A549 (cell line): ENCODE measurements around the gene FNIP2.

Experiments
- CHD2 ChIP-seq: fragments of 150-350 bp; IDR thresholded peaks from 2 replicates; pipeline ENCODE4 v1.6.1; 2014; ENCODE audit warnings: low read length; ENCODE audit not compliant: partially characterized antibody
- CTCF ChIP-seq: fragments of >200 bp; sonication (Bioruptor Twin); formaldehyde crosslinking; IDR thresholded peaks from 3 replicates; pipeline ENCODE4 v1.5.1; 2016
- ESRRA ChIP-seq: fragments of 150-350 bp; IDR thresholded peaks from 2 replicates; pipeline ENCODE4 v1.6.1; 2014; ENCODE audit warnings: mild to moderate bottlenecking, low read length, borderline replicate concordance
- FOSL2 ChIP-seq, 2 experiments: fragments of 450-650 bp in 1 of 2; fragments of >200 bp in 1 of 2; sonication (Bioruptor Twin) in 1 of 2; formaldehyde crosslinking; IDR thresholded peaks; 2 replicates each; pipeline versions ENCODE4 v1.5.0 to v1.6.1; 2016 to 2020; ENCODE audit warnings: mild to moderate bottlenecking in 1 of 2, moderate library complexity in 1 of 2
- HDAC2 ChIP-seq: fragments of 200-600 bp; sonication (generic); IDR thresholded peaks from 2 replicates; pipeline ENCODE4 v1.6.1; 2016
- POLR2A ChIP-seq: IDR thresholded peaks from 2 replicates; pipeline ENCODE4 v1.6.1; 2012; ENCODE audit warnings: mild to moderate bottlenecking, low read length
- RFX5 ChIP-seq: fragments of 450-650 bp; IDR thresholded peaks from 2 replicates; pipeline ENCODE4 v1.7.1; 2014; ENCODE audit warnings: antibody characterized with exemption, mild to moderate bottlenecking, moderate library complexity
- RNF2 ChIP-seq: fragments of 200-600 bp; sonication (generic); IDR thresholded peaks from 2 replicates; pipeline ENCODE4 v1.6.1; 2016; ENCODE audit warnings: low read depth, mild to moderate bottlenecking, antibody characterized with exemption, moderate library complexity, borderline replicate concordance
- SREBF2 ChIP-seq: fragments of 450-650 bp; IDR thresholded peaks from 2 replicates; pipeline ENCODE4 v1.6.1; 2014; ENCODE audit warnings: mild to moderate bottlenecking, moderate library complexity

- TF ChIP-seq CTCF = no peak
- no peak for TF ChIP-seq CHD2
- TF ChIP-seq RFX5 = no peak
- TF ChIP-seq SREBF2 = no peak
- TF ChIP-seq FOSL2 (IDR thresholded peaks at IDR 0.05) = no peak
- no peak for TF ChIP-seq FOSL2 (CRISPR knock-in tag; IDR thresholded peaks at IDR 0.05)
- TF ChIP-seq RNF2 = no peak
- no peak for TF ChIP-seq ESRRA
- TF ChIP-seq HDAC2 = no peak
- no peak for TF ChIP-seq POLR2A
Observed at GRCh38 chr4:158884280-158884679, 115.5 kb downstream of the FNIP2 start.
